Stimulated activated CD8-positive, alpha-beta memory T cell treated with anti-CD3 and anti-CD28 coated beads, Interleukin-2, amount 100 ng/mL, for 48 hours (primary cell): ENCODE data around the gene ST6GALNAC4.

Experiments
- DNase-seq, 2 donors: peaks; one replicate each; pipeline ENCODE4 v3.0.0-alpha.2; 2020; ENCODE audit warnings: low read depth in 2 of 2

ST6GALNAC4 gene, protein sequence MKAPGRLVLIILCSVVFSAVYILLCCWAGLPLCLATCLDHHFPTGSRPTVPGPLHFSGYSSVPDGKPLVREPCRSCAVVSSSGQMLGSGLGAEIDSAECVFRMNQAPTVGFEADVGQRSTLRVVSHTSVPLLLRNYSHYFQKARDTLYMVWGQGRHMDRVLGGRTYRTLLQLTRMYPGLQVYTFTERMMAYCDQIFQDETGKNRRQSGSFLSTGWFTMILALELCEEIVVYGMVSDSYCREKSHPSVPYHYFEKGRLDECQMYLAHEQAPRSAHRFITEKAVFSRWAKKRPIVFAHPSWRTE

GRCh38 chr9:127916720-127917581 lies at the start of gene ST6GALNAC4:
Gene ST6GALNAC4, minus strand, starts transcription at chr9:127917041. Its CDS starts 622 bp downstream, at chr9:127916419.
- DNase-seq: peak; percentile 94 to 98

GRCh38 chr9:127965953-127966352 lies 49.1 kb upstream of the ST6GALNAC4 start:
- DNase-seq: no peak

DNA sequence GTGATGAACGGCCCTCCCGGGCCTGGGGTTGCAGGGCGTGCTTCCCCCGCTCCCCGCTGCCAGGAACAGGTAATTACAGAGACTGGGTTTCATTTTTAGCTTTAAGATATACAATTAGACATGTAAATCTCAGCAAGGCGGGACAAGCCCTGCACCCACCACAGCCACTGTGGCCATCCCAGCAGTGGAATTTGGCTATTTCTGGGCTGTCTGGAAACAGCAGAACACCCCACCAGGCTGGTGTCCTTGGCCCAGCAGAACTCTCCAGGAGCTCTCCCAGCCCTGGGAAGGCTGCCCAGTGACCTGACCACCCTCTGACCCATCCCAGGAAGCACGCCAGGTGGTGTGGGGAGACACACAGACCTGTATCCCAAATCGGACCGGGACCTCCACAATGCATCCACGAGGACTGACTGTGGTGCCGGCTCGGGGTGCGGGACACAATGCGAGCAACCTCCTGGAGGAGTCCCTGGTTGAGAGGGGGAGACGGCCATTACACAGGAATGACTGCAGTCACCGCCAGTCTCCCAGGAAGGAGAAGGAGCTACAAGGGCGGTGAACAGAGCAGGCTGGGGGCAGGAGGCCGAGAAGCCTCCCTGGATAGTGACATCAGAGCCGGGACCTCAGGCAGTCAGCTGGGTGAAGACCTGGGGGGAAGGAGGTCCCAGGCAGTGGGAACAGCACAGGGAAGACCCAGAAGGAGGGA lies 46.7 kb upstream of the ST6GALNAC4 start:
- no peak for DNase-seq

DNA sequence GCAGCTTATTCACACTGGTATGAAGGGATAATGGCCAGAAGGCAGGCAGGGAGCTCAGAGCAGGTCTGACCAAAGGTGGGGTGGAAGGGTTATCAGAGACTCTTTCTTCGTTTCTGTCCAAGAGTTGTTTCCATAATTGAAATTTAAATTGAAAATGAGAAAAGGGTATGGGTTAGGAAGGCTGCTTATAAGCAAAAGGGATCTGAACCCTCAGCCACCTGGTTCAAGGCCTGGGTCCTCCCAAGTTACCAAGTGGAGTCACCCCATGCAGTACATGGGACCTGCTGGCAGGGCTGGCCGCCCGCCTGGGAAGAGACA lies 46.2 kb upstream of the ST6GALNAC4 start:
- no peak for DNase-seq

DNA sequence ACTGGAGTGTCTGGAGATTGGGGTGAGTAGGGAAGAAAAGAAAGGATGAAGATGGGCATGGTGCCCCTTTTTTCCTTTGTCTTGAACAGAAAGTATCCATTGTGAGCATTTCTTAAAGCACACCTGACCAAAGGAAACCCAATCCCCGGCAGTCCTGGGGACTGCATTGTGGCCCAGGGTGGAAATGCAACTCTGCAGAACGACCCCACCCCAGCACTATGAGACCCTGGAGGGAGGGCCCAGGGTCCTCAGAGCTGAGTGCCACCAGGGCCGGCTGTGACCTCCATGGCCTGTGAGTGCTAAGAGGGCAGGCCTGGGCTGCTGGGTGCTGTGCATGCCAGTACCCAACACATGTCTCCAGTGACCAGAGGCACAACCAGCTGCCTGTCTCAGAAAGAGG lies 45.4 kb upstream of the ST6GALNAC4 start:
- DNase-seq: no peak

- no peak for DNase-seq
These were observed 44.8 kb upstream of the ST6GALNAC4 start for GRCh38 chr9:127961613-127962155.

GRCh38 chr9:127961155-127961490 lies 44.3 kb upstream of the ST6GALNAC4 start:
- DNase-seq: no peak

GRCh38 chr9:127960410-127961154 lies 43.7 kb upstream of the ST6GALNAC4 start:
- DNase-seq: no peak

DNA sequence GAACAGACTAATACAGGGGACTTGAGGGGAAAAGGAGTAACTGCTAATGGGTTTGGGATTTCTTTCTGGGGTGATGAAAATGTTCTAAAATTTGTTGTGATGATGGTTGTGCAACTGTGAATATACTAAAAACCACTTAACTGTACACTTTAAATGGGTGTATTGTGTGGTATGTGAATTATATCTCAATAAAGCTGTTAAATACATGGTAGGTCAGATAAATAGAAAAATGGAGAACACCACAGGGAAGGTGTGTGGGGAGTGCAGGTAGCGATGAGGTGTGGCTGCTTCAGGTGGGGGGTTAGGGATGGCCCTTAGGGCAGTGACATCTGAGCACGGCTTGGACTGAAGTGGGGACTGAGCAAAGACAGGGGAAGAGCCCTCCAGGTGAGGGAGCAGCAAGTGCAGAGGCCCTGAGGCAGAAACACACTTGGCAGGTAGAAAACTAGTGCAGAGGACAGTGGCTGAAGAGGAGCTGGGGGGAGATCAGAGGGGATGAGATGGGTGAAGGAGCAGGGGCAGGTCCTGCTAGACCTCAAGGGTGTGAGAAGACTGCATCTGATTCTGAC lies 43.1 kb upstream of the ST6GALNAC4 start:
- DNase-seq: no peak

DNA sequence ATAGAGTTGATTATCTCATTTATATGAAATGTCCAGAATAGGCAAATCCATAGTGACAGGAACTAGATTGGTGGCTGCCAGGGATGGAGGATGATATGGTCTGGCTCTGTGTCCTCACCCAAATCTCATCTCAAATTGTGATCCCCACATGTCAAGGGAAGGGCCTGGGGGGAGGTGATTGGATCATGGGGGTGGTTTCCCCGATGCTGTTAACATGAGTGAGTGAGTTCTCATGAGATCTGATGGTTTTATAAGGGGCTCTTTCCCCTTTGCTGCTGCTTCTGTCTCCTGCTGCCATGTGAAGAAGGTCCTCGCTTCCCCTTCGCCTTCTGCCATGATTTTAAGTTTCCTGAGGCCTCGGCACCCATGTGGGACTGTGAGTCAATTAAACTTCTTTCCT lies 42.6 kb upstream of the ST6GALNAC4 start:
- DNase-seq: no peak

GRCh38 chr9:127958728-127959127 lies 41.9 kb upstream of the ST6GALNAC4 start:
- no peak for DNase-seq

DNA sequence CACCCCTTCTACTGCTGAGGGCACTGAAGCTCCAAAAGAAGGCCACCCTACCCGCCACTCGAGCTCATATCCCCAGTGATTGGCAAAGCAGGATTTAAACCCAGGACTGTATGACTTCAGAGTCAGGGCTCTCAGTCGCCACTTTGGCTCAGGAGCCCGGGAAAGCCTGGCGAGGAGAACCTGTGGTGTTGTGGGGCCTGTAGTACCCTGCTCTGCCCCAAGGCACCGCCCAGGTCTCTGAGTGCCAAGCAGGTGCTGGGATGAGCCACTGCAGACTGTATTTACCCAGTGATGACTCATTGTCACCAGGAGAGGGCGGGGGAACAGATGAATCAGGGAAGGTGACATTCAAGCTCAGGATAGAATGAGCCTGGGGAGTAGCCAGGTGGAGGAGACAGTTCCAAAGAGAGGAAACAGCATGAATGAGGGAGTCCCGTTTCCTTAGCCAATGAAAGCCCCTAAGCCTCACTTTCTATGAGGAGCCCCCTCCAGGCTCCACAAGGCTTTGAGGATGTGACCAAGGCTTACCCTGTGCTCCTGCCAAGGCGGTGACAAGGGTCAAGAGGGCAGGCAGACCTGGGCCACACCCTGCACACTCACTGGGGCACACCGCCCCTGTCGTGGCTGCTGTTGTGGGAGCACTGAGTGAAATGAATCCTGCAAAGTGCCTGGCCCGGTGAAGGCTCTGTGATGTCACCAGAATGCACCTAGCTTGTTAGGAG lies 38.6 kb upstream of the ST6GALNAC4 start:
- peak; percentile 67 to 79 for DNase-seq

- no peak for DNase-seq
These were observed 38.0 kb upstream of the ST6GALNAC4 start for GRCh38 chr9:127954831-127955293.

- DNase-seq: no peak
These were observed 37.1 kb upstream of the ST6GALNAC4 start for GRCh38 chr9:127953768-127954505.

- no peak for DNase-seq
These were observed 36.3 kb upstream of the ST6GALNAC4 start for GRCh38 chr9:127953154-127953553.

- DNase-seq: no peak
These were observed 33.9 kb upstream of the ST6GALNAC4 start for GRCh38 chr9:127950513-127951289.

DNA sequence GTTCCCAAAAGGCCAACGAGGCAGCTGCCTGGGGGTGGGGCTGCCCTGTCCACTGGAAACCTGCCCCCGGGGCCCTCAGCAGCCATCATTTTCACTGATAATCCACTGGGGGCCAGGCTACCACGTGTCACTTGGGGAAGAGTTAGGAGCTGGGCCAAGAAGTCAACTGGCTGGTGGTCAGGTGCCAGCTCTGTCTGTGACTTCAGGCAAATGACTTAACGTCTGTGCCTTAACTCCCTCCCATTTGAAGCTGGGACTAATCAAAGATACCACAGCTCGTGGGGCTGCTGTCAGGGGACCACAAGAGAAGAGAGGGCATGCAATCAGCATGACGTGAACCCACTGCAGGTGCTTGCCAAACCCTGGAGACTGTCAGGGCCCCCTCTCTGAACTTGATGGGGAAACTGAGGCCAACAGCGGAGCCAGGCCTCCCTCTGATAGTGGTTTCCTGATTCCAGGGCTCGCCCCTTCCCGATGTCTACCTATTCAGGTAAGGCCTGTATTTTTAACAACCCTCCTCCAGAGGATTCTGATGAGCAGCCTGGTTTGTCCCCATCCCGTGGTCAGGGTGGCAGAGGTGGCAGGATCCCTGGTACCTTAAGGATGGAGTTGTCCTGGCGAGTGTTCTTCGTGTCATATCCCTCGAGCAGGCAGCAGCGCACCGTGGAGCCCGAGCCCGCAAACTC lies 33.1 kb upstream of the ST6GALNAC4 start:
- no peak for DNase-seq
